Gastroesophageal sphincter (tissue), 3 donors: ENCODE results near the gene CEBPB.

Experiments used
- EP300 ChIP-seq: sonication (generic); formaldehyde crosslinking; IDR thresholded peaks from one replicate; pipeline ENCODE4 v1.6.1; 2017; ENCODE audit warnings: antibody characterized with exemption, mild to moderate bottlenecking
- POLR2A ChIP-seq, 2 donors: fragments of 450-650 bp; IDR thresholded peaks; one replicate each; pipeline ENCODE4 v1.6.1; 2017; ENCODE audit warnings: antibody characterized with exemption in 2 of 2, mild to moderate bottlenecking in 2 of 2, moderate library complexity in 1 of 2
- POLR2AphosphoS5 ChIP-seq: sonication (generic); formaldehyde crosslinking; IDR thresholded peaks from one replicate; pipeline ENCODE4 v1.6.1; 2017; ENCODE audit warnings: antibody characterized with exemption
- TF ChIP-seq, protein P1 (sequence below), 4 experiments: fragments of 200-600 bp in 2 of 4; fragments of 450-650 bp in 2 of 4; sonication (generic) in 1 of 4; IDR thresholded peaks; one replicate each; pipeline ENCODE4 v1.5.1; 2017 to 2019; ENCODE audit warnings: antibody characterized with exemption in 4 of 4, mild to moderate bottlenecking in 2 of 4, moderate library complexity in 2 of 4

DNA sequence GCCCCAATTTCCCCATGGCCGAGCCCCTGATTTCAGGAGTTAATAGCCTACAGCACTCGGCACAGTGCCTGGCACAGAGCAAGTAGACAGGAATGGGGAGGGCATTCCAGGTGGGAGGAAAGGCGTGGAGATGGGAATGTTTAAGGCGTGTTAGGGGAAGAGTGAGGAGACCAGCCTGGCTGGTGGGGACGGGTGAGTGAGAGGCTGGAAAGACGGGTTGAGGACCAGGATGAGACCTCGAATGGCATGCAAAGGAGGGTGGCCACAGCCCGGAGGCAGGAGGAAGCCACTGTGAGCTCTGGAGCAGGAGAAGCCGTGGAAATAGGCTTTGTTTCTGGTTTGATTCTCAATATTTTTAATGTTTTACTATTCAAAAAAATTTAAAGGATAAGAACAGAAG, 49.5 kb downstream of the CEBPB start:
- TF ChIP-seq, protein P1, sequence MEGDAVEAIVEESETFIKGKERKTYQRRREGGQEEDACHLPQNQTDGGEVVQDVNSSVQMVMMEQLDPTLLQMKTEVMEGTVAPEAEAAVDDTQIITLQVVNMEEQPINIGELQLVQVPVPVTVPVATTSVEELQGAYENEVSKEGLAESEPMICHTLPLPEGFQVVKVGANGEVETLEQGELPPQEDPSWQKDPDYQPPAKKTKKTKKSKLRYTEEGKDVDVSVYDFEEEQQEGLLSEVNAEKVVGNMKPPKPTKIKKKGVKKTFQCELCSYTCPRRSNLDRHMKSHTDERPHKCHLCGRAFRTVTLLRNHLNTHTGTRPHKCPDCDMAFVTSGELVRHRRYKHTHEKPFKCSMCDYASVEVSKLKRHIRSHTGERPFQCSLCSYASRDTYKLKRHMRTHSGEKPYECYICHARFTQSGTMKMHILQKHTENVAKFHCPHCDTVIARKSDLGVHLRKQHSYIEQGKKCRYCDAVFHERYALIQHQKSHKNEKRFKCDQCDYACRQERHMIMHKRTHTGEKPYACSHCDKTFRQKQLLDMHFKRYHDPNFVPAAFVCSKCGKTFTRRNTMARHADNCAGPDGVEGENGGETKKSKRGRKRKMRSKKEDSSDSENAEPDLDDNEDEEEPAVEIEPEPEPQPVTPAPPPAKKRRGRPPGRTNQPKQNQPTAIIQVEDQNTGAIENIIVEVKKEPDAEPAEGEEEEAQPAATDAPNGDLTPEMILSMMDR (IDR thresholded peaks at IDR 0.05) = no peak
- TF ChIP-seq POLR2AphosphoS5 (no peak), POLR2A (IDR thresholded peaks at IDR 0.05) (no peak), EP300 (no peak)
